CD4-positive, alpha-beta T cell treated with Interferon gamma for 1 hour (primary cell): ENCODE measurements around the gene CXCL3.
"Not testable (repeated sequence)": the region's sequence is repeated elsewhere in the genome, so short reads cannot be mapped to it uniquely, and the experiment has no call there.

Experiments used
- DNase-seq: peaks from one replicate; pipeline ENCODE4 v3.0.0-alpha.2; 2020

Gene CXCL3

GRCh38 chr4:74038425-74039314 is at the start of gene CXCL3:
CXCL3 (minus strand) TSS chr4:74038689; CDS start chr4:74038611, 78 bp downstream.
- DNase-seq = peak; percentile 20

DNA sequence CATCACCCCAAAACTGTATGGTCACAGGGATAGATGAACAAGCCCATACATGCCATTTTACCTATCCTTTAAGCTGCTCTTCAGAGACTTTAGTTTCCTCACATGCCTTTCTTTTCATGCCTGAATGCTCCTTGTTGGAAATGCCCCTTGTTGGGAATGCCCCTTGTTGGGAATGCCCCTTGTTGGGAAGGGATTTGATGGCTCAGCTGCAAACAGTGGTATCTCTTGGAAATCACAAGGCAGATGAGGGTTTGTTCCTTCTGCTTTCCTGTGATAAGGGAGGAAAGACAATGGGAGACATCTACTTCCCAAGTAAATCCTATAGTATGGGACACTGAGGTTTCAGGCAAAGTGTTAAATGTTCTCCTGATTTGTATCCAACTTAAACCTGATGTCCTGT is 49.0 kb upstream of the CXCL3 start:
- no peak for DNase-seq

- DNase-seq = no peak
Observed at GRCh38 chr4:74085669-74086068, 47.2 kb upstream of the CXCL3 start.

DNA sequence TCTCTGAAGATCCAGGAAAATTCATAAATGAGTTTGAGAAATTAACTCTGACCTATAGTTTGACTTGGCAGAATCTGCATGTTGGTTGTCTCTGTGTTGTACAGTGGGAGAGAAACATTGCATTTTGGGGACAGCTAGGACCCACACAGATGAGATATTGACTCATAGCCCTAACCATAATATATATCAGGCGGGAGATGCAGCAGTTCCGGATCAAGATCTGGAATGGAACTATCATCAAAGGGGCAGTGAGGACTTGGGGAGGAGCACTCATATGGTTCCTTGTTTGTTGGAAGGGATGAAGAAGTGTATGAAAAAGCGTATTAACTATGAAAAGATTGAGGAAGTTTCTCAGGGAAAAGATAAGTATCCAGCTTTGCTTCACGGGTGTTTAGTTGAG is 46.5 kb upstream of the CXCL3 start:
- no peak for DNase-seq

- DNase-seq = no peak
Observed at GRCh38 chr4:74083546-74083945, 45.1 kb upstream of the CXCL3 start.

GRCh38 chr4:74081035-74081434 is 42.5 kb upstream of the CXCL3 start:
- no peak for DNase-seq

GRCh38 chr4:74080351-74080750 is 41.9 kb upstream of the CXCL3 start:
- not testable (repeated sequence) for DNase-seq

GRCh38 chr4:74079024-74079423 is 40.5 kb upstream of the CXCL3 start:
- peak; percentile 6 for DNase-seq

- no peak for DNase-seq
Observed at GRCh38 chr4:74073358-74073757, 34.9 kb upstream of the CXCL3 start.

DNA sequence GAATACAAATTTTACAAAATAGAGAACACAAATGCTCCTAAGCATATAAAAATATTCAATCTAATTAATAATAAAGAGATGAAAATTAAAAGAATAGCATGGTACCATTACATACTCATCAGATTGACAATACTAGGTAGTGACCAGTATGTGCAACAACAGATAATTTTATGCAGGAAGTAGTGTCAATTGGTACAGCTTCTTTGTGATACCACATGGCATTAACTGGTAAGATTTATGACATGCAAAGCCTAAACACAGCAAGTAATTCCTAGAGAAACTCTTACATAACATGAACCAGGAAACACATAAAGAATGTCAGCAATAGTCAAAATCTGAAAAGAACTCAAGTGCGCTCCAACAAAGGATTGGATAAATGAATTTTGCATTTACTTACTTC is 34.2 kb upstream of the CXCL3 start:
- DNase-seq = no peak

- DNase-seq = no peak
Observed at GRCh38 chr4:74067586-74067985, 29.1 kb upstream of the CXCL3 start.

GRCh38 chr4:74066232-74066631 is 27.7 kb upstream of the CXCL3 start:
- no peak for DNase-seq

- no peak for DNase-seq
Observed at GRCh38 chr4:74065115-74065642, 26.7 kb upstream of the CXCL3 start.

GRCh38 chr4:74063859-74064258 is 25.4 kb upstream of the CXCL3 start:
- DNase-seq = no peak

- no peak for DNase-seq
Observed at GRCh38 chr4:74062953-74063352, 24.5 kb upstream of the CXCL3 start.

DNA sequence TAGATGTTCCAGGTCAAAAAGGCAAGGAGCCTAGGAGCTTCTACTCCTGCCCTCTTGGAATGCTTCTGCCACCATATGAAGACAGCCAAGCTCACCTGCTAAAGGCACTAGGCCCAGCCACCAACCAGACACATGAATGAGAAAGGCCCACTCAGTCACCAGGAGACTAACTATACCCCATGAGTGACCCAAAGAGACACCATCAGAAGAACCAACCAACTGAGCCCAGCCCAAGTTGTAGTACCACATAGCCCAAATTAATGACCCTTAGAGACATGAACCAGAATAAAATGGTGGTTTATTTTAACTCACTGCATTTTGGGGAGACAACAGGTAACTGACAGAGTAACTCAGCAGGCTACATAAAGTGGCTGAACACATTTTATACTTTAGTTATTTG is 22.9 kb upstream of the CXCL3 start:
- DNase-seq = no peak

- DNase-seq = no peak
Observed at GRCh38 chr4:74059161-74059829, 20.8 kb upstream of the CXCL3 start.

- no peak for DNase-seq
Observed at GRCh38 chr4:74058048-74058651, 19.7 kb upstream of the CXCL3 start.

DNA sequence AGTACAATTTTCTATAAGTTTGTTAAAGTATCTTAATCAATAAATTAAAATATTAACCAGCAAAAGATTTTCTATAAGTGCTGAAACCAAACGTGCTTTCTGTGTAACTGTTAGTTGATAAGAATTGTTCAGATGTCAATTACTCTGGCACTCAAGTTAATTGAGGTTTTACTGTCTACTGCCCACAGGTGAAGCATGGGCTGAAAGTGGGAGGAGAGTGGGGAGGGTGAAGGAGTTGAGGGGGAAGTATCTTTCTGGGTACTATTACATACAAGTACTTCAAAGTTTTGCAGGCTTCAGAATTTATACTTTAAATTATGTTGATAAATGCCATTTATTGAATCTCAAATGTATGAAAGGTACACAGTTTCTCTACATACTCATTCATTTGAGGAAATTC is 19.1 kb upstream of the CXCL3 start:
- DNase-seq = no peak

- no peak for DNase-seq
Observed at GRCh38 chr4:74056858-74057562, 18.5 kb upstream of the CXCL3 start.

DNA sequence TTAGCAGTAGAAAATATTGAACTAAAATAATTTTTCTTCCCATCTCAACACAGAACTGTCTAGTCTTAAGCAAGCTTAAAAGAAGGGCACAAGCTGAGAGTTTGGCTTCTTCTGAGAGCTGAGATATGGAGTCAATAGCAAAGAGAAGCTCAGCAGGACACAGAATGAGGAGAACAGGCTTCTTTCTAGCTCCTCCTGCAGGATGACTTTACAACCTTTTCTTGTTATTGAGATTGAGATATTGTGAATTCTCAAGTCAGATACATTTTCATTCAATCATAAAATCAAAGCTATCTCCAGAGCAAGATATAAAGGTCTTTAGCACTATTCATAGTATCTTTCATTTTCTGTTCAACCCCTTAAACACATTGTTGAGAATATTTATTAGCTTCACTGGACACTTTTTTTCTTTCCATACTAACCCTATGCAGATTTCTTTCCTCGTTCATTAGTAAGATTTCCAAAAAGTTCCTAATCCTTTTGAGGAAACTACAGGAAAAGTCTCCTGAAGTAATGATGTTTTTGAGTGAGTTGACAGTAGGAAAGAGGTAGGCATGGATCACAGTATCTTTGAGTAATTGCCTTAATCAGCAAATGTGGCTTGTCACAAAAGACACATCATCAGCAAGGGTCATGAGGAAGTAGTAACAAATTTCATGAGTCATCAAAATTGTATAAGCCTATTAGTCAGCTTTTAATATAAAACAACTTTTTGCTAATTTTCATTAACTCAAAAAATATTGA is 17.8 kb upstream of the CXCL3 start:
- DNase-seq = no peak

DNA sequence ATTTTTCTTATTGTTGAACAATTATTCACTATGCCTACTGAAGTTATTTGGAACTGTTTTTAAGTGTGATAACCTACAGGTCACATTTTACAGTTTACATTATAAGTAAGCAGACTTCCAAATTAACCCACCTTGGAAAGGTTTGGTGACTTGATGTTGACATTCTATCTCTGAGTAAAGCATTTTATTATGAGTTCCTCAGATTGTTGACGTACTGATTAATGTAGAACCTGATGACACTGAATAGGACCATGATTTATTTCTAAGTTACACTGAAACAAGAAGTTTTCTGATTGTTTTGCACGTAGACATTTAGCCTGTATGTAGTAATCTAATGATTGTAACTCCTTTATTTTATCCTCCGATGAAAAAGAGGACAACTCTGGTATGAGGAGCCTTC is 17.0 kb upstream of the CXCL3 start:
- no peak for DNase-seq
